HFF-Myc (cell line): ENCODE measurements around the gene MCF2L.

Experiments
- DNase-seq: peaks from one replicate; pipeline ENCODE4 v3.0.0-alpha.2; 2011; ENCODE audit warnings: low read depth; ENCODE audit errors: extremely low read depth
- H3K4me3 ChIP-seq: replicated peaks from 2 replicates; pipeline ENCODE4 v1.5.1; 2011; ENCODE audit warnings: low read depth, mild to moderate bottlenecking, control low read depth, low read length
- TF ChIP-seq, protein P1 (sequence below): IDR thresholded peaks from 2 replicates; pipeline ENCODE4 v1.5.1; 2012; ENCODE audit warnings: mild to moderate bottlenecking, low read depth, low read length, control low read depth; ENCODE audit errors: missing control alignments

The MCF2L gene

DNA sequence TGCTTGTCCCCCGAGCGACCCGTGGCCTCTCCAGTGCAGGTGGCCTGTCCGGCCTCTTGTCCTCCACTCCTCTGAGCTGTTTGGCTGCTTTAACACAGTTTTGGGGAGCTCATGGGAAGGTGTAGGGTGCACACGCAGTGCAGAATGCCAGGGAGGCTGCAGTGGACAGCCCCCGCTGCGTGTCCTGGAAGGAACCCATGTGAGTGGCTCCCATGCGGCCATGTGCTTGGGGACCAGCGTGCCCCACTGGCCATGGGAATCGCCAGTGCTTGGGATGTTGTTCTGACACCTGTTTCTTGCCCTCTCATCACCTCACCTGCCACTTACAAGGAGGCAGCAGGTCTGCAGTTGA lies 114.0 kb downstream of the MCF2L start:
- TF ChIP-seq, protein P1, sequence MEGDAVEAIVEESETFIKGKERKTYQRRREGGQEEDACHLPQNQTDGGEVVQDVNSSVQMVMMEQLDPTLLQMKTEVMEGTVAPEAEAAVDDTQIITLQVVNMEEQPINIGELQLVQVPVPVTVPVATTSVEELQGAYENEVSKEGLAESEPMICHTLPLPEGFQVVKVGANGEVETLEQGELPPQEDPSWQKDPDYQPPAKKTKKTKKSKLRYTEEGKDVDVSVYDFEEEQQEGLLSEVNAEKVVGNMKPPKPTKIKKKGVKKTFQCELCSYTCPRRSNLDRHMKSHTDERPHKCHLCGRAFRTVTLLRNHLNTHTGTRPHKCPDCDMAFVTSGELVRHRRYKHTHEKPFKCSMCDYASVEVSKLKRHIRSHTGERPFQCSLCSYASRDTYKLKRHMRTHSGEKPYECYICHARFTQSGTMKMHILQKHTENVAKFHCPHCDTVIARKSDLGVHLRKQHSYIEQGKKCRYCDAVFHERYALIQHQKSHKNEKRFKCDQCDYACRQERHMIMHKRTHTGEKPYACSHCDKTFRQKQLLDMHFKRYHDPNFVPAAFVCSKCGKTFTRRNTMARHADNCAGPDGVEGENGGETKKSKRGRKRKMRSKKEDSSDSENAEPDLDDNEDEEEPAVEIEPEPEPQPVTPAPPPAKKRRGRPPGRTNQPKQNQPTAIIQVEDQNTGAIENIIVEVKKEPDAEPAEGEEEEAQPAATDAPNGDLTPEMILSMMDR: no peak
- no peak overlapping the region for H3K4me3 ChIP-seq

DNA sequence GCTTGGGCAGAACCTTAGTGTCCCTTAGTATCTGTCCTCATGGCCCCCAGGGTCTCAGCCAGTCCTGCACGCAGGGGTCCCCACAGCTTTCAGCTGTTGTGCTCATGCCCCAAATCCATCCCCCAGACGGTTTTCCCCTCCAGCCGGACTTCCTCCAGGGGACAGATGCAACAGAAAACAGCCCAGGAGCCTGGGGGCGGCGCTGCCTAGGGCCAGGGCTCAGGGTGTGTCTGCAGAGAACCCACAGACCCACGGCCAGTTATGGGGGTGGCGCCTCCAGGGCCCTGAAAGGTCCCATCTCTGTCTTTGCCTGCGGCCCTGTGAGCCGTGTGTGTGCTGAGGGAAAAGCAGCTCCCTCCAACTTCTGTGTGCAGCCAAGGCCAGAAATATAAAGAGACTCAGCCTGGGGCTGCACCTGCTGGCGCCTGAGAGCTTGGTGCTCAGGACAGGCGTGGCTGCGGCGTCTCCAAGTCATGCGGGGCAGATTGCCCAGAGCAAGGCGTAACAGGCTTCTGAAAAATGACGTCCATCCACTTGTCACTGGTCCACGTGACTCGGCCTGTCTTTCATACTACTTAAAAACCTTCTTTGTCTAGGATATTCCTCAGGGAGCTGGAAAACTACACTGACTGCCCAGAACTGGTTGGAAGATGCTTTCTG lies 114.5 kb downstream of the MCF2L start:
- TF ChIP-seq, protein P1: no peak
- no peak for DNase-seq
- H3K4me3 ChIP-seq: no peak overlapping the region

More for the DNA sequence above, 114.0 kb downstream of the MCF2L start:
- no peak for DNase-seq

DNA sequence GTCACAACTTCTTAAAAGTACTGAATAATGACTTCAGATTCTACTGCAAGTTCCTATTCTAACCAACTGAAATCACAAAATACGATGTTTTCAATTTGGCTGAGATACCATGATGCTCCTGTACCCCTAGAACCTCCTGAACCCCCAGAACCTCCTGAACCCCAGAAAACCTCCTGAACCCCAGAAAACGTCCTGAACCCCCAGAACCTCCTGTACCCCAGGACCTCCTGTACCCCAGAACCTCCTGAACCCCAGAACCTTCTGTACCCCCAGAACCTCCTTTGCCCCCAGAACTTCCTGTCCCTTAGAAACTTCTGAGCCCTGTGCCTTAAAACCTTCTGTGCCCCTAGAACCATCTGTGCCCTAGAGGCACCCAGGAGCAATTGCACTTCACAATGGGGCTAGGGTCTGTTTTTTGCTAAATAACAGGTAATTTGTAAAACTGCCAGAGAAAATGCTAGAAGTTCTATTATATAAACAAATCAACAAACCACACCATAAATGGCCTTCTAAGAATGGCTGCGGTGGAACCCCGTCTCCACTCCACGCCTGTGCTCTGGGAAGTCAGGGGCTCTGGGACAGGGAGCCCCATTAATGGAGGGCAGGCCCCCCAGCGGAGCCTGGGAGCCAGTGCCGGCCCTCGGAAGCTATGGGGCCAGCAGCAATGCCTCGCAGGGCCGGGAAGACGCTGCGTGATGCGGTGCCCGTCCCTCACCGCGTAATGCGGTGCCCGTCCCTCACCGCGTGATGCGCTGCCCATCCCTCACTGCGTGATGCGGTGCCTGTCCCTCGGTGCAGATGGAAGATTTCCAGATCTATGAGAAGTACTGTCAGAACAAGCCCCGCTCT lies 115.3 kb downstream of the MCF2L start:
- TF ChIP-seq, protein P1: peak; percentile 5
- no peak overlapping the region for H3K4me3 ChIP-seq
- DNase-seq: no peak

DNA sequence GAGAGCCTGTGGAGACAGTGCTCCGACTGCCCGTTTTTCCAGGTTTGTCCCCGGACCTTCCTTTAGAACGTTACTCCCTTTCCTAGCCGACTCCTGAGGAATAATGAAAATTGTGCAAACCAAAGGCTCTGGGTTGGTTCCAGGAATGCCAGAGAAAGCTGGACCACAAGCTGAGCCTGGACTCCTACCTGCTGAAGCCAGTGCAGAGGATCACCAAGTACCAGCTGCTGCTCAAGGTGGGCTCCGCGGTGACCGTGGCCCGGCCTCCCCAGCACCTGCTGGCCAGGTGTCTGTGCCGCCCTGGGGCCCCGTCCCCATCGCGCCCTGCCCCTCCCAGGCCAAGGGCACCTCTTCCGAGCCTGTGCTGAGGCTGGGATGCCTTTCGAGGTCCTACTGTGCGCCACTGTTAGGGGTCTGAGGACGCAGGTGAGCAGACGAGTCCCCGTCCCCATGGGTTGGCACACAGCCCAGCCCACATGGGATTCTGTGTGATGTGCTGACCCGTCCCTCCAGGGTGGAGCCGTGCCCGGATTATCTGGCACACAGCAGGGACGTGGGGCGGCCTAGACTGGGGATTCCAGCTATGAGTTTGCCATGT lies 116.0 kb downstream of the MCF2L start:
- no peak overlapping the region for H3K4me3 ChIP-seq
- no peak for DNase-seq
- TF ChIP-seq, protein P1: no peak

DNA sequence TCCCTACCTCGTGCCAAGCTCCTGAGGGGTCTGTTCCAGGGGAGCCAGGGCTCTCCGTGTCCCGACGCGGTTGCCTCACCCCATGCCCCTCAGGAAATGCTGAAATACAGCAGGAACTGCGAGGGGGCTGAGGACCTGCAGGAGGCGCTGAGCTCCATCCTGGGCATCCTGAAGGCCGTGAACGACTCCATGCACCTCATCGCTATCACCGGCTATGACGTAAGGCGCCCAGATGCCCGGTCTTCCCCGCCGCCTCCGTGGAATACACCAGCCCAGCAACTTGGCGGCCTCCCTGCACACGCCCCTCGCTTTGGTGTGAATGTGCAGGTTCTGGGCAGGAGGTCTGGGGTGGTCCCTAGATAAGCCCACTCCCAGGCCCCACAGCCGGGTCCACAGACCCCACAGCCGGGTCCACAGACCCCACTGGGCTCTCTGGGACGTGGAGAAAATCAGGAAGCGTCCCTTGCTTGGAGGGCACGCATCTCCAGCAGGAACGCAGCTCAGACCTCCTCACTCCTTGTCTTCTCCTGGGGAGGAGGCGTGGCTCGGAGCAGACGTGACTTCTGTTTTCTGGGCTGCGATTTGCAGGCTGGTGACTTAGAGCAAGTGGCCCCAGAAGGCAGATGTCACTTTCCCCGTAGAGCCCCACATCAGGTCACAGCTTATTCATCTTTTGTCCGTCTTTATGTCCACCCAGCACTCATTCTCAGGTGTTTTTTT lies 117.2 kb downstream of the MCF2L start:
- TF ChIP-seq, protein P1: peak; percentile 15
- H3K4me3 ChIP-seq: no peak overlapping the region
- no peak for DNase-seq
